Astrocyte of the spinal cord (primary cell): ENCODE data around the gene EZH2.

ENCODE experiments used
- DNase-seq: peaks from one replicate; pipeline ENCODE4 v3.0.0; 2011; ENCODE audit warnings: low read depth, low spot score
- H3K4me3 ChIP-seq: 2 replicates; pipeline ENCODE4 v1.5.1; 2011; ENCODE audit warnings: low read depth, mild to moderate bottlenecking, low read length, moderate library complexity
- CTCF ChIP-seq: IDR thresholded peaks from 2 replicates; pipeline ENCODE4 v1.5.1; 2012; ENCODE audit warnings: low read depth, mild to moderate bottlenecking, low read length, inconsistent platforms
- in situ Hi-C: cut with HindIII; loops from 2 replicates; pipeline ENCODE4 v1.10.0; 2017; ENCODE audit warnings: low sequenced_read_pairs

Gene EZH2

GRCh38 chr7:148824864-148825263 lies 59.2 kb downstream of the EZH2 start:
- no peak overlapping the region for H3K4me3 ChIP-seq
- in situ Hi-C loops: no loop called here
- TF ChIP-seq CTCF: no peak
- DNase-seq: no peak

DNA sequence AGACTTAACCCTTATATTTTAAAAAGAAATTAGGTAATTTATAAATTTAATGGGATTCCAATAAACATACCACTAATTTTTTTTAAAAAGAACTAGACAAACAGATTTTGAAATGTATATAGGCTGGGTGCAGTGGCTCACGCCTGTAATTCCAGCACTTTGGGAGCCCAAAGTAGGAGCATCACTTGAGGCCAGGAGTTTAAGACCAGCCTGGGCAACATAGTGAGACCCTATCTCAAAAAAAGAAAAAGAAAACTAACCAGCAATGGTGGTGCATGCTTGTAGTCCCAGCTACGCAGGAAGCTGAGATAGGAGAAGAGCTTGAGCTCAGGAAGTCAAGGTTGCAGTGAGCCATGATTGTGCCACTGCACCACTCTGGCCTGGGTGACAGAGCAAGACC lies 62.7 kb downstream of the EZH2 start:
- TF ChIP-seq CTCF: no peak
- no peak overlapping the region for H3K4me3 ChIP-seq
- in situ Hi-C loops: no loop called here
- DNase-seq: no peak

DNA sequence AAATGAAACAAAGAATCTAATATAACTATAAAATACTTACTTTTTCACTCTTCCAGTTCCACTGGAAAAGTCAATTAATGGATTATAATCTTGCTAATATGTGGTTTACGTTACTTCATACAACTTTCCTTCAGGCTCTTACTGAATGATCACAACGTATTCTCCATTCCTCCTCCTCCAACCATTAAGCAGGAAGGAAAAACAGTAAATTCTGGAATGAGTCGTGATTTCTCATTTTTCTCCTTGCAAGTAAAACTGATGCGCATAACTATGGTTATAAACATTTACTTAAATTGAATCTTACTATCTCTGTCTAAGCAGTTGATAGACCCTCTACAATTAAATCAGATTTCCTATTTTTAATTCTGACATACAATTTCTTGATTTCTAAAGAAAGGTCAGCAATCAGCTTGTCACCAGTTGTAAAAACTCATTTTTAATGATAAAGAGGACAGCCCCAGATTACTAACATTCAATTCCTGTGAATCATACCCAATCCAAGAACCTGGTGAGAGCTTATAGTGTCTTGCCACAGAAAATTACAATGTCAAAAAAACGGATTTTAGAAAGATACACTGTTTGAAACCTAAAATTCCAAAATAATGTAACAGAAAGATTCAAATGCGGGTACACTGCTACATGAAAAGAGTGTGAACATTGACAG lies 64.3 kb downstream of the EZH2 start:
- TF ChIP-seq CTCF: no peak
- H3K4me3 ChIP-seq: no peak overlapping the region
- in situ Hi-C loops: no loop called here
- DNase-seq: peak; percentile 40

DNA sequence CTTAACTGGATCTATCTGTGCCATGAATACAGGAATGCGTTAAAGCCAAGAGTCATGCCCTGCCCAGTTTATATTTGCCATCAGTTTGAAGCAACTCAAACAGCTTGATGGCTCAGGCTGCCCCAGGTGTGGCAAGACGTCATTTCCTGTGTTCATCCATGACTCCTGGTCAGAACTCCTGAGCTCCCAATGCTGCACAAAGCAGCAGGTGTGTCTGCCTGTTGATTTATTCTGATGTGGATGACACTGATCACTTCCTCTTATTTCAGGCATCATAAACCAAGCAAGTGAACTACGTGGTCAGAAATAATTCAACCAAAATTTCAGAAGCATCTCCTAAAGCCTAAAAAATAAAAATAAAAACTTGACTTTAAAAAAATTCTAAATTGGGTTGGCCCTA lies 68.5 kb downstream of the EZH2 start:
- in situ Hi-C loops: no loop called here

GRCh38 chr7:148814922-148815559 lies 69.0 kb downstream of the EZH2 start:
- in situ Hi-C loops: no loop called here
- no peak for DNase-seq
- TF ChIP-seq CTCF: no peak
- H3K4me3 ChIP-seq: no peak overlapping the region

More for the DNA sequence above, 68.5 kb downstream of the EZH2 start:
- no peak overlapping the region for H3K4me3 ChIP-seq
- no peak for TF ChIP-seq CTCF
- no peak for DNase-seq

DNA sequence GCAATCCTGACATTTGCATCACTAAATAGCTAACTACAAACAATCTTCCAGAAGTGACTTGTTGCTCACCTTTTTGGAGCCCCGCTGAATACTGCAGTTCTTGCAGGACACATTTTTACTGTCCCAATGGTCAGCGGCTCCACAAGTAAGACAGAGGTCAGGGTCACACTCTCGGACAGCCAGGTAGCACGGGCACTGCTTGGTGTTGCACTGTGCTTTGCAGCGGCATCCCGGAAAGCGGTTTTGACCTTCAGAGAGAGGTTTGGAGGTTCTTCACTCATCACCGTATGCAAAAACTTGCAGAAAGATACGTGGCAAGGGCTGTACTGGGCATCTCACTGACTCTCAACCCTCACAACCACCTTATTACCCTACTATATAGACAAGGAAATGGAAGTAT lies 70.2 kb downstream of the EZH2 start:
- H3K4me3 ChIP-seq: no peak overlapping the region
- DNase-seq: no peak
- in situ Hi-C loops: no loop called here
- no peak for TF ChIP-seq CTCF
